GM19035 (cell line): ENCODE results near the gene MED13L.
"Not testable (repeated sequence)": the region's sequence is repeated elsewhere in the genome, so short reads cannot be mapped to it uniquely, and the experiment has no call there.

ENCODE experiments used
- ATAC-seq: cut with Tn5 transposase; IDR thresholded peaks from one replicate; pipeline ENCODE4 v1.9.1; 2021; ENCODE audit not compliant: unreplicated experiment

MED13L gene

DNA sequence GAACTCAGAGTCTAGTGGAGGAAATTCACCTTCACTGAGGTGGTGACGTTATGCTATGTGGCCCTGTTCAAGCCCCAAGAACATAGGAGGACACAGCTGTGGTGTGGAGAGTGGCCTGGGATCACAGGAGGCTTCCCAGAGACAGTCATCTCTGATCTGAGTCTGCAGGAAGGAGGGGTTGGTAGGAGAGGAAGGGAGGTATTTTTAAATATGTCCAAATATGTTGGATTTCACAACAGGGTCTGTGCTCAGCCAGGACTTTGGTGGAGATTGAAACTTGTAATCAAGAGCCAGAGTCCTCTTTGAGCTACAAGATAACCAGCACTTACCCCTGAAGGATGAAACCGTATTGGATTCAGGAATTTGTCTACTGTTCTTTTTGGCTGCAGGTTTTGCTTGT, 26.4 kb upstream of the MED13L start:
- no peak for ATAC-seq

DNA sequence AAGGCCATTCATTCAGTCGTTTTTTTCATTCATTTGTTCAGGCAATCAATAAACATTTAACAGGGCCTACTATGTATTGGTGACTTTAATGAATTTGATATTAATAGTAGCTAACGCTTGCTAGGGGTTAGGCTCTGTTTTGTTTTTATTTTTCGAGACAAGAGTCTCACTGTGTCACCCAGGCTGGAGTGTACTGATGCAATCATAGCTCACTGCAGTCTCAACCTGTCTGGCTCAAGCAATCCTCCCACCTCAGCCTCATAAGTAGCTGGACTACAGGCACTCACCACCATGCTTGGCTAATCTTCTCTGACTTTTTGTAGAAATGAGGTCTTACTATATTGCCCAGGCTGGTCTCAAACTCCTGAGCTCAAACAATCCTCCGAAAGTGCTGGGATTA, 25.6 kb upstream of the MED13L start:
- ATAC-seq, result no peak

DNA sequence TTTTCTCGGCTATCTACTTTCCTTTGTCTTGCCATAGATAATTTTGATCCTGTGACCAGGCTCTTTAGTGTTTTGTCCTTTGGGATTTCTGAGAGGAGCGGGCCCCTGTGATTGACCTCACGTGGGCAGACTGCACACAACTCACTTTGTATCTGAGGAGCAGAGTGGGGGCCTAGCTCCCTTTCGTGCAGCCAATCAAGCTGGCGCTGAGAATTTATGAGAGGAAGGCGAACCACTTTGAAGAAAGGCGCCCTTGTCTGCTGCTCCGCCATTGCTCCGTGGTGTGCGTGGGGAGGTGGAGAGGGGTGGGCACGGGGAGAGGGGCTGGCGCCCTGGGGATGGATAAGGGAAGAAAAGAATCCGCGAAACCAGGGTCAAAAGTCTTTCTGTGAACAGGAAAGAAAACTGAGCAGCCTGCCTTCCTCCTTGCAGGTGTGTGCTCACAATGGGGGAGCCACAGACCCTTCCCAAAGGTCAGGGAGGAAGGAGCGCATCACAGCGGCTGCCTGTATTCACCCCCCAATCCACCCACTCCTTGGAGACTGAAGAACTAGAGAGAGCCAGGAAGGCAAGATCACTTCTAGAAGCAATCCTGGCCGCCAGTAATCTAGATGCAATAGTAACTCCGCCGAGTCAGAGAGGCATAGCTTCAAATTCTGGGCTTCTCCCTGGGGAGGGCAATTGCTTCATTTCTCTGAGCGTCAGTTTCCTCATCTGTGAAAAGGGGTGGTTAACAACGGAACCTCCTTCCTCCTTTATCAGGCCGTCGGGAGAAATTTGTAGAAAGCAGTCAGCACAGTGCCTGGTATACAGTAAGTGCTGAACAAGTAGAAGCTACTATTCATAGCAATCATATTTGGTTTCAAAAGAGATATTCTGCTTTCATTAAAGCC, 24.9 kb upstream of the MED13L start:
- ATAC-seq, result no peak

DNA sequence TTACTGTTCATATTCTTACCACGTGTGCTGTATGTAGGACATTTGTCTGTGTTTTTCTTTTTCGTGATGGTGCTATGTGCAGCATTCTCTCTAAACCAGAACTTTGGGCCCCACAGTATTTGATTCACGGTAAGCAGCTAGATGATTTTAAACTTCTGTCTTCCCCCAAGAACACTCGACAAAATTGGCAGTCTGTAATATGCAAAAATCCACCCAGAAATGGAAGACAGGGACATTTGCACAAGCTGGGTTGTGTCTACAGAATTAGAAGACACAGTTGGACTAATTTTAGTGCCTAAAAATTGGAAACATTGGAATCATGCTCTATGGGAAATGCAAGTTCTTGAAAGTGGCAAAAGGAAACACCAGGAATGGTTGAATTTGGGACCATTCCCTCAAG, 24.1 kb upstream of the MED13L start:
- no peak for ATAC-seq

DNA sequence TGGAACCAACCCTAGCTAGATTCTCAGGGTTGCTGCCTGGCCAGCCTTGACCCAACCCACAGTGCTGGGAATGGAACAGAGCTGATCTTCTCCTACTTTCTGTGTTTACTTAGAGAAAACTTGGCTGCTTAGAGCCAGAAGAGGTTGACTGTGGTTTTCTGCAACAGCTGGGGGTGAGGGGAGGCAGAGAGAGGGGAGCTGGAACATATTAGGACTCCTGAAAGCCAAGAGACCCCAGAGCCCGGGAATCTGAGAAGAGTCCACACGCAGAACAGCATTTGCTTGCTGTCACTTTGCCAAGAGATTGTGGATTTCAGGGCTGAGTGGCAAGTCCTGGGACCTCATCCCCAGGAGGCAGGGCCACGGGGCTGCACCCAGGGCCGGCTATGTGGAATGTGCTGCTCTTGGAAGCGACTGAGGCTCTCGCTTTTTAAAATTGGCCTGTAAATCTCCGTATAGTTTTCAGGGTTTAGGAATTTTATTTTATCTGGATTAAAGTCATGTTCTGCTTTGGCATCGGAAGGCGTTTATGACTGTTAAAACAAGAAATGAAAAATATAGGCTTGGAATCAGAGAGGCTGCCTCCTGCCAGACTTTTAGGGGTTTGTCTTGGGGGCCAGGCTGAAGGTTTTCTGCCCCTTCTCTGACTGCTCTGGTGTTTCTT, 22.3 kb upstream of the MED13L start:
- no peak for ATAC-seq

DNA sequence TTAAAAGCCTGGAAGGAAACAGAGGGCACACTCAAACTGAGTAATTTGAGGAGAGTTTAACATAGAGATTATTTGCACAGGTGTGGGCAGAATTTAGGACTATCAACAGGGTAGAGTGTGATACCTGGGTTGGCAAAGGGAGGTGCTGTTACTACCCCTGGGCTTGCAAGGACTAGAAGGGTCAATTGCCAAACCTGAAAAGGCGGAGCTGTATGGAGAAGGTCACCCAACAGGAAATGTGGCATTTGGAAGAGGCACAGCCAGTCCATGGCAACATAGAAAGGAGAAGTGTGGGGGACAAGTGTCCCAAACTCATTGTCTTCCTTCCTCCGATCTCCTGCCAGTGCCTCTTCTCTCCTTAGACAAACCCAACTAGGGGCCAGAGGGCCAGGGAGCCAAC, 21.6 kb upstream of the MED13L start:
- no peak for ATAC-seq

DNA sequence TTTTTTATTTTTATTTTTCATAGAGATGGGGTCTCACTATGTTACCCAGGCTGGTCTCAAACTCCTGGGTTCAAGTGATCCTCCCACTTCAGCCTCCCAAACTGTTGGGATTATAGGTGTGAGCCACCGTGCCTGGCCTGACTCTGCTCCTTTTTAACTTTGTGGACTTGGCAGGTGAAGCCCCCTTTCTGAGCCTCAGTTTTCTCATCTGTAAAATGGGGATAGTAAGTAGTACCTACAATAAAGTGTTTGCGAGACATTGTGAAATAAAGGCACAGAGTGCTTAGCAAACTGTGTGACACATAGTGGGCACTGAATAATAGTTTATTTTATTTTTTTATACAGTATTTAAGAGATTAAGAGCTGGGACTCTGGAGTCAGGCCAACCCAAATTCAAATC, 21.1 kb upstream of the MED13L start:
- ATAC-seq, result no peak

DNA sequence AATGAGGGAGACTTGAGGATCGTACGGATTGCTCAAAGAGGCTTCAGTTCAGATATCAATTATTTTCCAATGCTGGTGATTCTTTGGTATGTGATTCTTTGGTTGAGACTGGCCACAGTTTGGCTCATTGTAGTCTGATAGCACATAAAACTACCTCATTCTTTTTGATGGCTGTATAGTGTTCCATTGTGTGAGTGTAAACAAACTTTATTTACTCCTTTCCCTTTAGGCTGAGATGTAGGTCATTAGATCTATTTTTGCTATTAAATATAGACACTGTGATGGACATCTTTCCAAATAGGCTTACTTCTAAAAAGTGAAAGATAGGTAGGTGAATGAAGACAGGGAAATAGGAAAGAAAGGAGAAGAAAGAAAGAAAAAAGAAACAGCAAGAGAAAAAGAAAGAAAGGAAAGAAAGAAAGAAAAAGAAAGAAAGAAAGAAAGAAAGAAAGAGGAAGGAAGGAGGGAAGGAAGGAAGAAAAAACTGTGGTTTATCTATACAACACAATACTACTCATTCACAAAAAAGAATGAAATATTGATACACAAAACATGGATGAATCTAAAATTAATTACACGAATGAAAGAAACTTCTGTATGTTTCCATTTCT, 19.8 kb upstream of the MED13L start:
- no peak for ATAC-seq

DNA sequence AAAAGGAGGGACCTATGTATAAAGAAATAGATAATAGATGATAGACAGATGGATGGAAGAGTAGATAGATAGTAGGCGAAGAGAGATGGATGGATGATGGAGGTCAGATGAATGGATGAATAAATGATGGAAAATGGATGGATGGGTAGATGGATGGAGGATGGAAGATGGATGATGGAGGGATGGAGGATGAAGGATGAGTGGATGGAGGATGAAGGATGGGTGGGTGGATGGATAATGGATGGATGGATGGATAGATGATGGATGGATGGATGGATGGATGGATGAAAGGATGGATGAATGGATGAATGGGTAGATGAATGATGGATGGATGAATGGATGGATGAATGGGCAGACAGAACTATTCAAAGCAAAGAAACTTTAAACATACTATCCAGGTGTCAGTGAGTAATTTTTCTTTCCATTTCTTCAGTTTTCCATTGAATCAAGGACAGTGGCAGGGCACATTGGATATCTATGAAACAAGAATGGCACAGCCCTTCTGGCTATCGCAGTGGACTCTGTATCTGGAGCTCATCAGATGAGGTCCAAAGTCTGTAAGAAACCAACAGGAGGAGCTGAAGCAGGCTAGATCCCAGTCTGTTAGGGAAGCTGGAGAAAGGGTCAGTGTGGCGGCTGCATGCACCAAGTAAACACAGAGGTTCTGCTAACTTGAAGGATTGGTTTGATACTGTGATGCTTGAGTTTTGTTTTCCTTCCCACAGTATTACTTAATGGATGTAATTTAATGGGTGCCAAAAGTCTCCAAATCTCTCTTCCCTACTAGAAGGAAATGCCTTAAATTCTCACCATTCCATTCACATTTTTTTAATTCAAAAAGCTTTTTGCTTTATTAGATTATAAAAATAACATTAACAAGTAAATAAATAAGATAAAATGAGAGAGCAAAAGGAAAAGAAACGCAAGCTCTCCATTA, 18.1 kb upstream of the MED13L start:
- no peak for ATAC-seq

DNA sequence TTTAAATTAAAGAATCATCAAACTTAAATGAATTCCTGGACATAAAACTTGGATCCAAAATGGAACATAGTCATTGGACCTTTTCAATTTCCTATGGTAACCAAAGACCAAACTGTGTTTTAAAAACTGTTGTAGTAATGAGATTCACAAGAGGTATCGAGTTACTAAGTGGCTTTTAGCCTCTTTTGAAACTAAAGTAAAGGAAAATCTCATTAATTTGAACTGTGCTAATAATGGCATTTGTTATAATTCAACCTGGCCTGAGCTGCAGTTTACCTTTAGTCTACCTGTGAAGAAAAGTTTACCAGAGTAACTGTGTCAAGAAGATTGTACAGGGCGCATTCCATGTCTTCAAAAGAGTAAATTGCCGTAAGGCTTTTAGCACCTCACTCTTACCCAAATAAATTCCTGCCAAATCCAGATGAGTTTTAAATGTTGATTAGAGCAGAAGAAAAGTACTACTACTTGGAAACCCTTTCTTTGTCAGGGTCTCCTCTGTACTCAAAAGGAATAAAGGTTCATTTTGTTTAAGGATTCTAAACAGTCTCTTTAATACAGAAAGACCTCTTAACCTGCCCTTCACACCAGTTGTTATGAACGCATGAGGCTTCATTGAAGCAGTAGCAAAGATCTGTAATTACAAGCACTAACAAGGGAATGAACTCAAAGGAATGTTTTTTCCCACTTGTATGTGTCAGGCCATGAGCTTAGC, 17.1 kb upstream of the MED13L start:
- ATAC-seq, result no peak

DNA sequence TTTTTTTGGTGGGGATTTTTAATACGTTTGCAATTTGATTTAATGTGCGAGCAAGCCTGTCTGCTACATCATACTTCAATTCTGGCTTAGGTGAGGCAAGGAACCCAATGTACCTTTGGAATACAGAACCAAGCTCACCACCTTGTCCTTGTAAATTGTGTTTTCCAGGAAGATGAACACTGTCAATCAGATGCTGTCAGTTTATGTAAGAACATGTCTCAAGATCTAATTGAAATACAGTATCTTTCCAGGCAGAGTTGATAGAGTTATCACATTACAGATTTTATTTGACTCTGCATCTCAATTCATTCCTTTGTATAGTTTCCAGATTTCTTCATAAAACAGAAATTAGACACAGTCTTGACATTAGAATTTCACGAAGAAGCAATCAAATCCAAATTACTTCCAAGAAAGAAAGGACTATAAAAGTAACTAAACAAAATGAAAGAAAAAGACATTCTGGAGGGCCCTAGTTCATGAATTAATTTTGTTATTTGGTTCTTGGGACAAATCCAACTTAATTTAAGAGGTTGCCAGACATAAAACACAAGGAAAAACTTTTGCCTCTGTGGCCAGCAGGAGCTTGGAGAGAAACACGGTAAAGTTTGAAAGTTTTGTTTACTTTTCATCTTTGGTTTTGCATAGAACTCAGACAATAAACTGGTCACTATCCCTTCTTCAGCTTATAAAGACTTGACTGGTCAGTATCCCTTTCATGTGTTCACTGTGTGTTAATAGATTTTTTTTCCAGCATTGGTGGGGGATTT, 16.4 kb upstream of the MED13L start:
- no peak for ATAC-seq

DNA sequence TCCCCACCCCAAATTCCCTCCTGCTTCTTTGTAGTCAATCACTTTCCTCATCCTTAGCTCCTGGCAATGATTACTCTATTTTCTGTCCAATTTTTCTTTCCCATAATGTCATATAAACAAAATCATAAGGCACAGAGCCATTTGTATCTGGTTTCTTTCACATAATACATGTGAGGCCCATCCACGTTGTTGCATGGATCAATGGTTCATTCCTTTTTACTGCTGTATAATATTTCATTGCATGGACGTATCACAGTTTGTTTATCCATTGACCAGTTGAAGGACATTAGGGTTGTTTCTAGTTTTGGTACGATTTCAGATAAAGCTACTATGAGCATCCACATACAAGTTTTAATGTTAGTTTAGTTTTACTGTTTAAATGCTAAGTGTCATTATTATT, 13.7 kb upstream of the MED13L start:
- ATAC-seq, result no peak

DNA sequence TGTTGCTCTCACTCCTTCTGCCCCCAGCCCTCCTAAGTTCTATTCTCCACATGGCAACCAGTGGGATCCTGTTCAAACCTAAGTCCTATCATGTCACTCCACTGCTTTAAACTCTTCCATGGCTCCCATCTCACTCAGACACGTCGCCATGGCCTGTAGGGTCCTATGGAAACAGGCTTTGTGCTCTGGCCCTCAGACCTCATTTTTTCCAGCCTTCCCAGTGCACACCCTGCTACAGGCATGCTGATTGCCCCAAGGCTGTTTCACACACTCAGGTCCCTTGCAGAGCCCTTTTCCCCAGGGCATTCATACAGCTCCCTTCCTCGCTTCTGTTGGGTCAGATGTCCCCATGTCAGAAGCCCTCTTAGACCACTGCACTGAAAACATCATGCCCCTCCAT, 11.2 kb upstream of the MED13L start:
- ATAC-seq, result no peak

DNA sequence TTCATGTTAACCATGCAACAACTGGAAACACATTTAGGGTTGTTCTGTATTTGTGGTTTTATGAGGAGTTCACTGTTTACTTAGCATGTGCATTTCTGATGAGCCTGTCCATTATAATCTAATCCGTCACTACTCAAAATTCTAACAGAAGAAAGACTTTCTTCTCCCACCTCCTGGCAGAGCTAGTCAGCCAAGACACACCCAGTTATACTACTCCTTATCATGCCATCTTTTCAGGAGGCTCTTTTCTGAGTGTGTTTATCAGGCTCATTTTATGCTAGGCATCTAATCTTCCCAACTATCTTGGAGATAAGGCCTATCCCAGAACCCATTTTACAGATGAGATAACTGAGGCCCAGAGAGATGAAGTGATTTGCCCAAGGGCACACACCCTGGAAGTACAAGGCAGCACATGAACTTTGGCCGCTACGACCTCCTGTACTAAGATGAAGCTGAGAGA, 10.4 kb upstream of the MED13L start:
- no peak for ATAC-seq

DNA sequence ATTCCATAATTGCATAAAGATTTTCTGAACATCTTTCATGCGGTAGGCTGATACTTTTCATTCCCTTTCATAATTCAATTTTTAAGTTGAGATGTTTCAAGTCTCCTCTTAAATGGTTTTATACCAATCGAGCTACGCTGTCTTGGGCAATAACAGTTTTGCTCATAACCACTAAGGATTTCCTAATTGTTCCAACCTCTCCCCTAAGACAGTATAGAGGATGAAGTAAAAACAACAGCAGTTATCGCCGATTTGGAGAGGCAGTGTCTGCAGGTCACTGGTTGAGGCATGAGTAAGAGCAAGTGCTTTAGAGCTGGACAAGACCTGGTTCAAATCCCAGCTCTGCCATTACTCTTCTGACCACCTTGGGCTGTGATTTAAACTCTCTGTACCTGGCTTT, 6.9 kb upstream of the MED13L start:
- no peak for ATAC-seq

DNA sequence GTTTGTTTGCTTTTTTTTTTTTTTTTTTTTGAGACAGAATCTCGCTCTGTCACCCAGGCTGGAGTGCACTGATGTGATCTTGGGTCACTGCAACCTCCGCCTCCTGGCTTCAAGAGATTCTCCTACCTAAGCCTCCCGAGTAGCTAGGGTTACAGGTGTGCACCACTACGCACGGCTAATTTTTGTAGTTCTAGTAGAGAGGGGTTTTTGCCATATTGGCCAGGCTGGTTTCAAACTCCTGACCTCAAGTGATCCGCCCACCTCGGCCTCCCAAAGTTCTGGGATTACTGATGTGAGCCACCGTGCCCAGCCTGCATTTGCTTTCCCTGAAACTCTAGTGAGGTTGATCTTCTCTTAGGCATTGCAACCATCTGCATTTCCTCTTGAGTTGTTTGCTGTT, 6.4 kb upstream of the MED13L start:
- not testable (repeated sequence) for ATAC-seq

DNA sequence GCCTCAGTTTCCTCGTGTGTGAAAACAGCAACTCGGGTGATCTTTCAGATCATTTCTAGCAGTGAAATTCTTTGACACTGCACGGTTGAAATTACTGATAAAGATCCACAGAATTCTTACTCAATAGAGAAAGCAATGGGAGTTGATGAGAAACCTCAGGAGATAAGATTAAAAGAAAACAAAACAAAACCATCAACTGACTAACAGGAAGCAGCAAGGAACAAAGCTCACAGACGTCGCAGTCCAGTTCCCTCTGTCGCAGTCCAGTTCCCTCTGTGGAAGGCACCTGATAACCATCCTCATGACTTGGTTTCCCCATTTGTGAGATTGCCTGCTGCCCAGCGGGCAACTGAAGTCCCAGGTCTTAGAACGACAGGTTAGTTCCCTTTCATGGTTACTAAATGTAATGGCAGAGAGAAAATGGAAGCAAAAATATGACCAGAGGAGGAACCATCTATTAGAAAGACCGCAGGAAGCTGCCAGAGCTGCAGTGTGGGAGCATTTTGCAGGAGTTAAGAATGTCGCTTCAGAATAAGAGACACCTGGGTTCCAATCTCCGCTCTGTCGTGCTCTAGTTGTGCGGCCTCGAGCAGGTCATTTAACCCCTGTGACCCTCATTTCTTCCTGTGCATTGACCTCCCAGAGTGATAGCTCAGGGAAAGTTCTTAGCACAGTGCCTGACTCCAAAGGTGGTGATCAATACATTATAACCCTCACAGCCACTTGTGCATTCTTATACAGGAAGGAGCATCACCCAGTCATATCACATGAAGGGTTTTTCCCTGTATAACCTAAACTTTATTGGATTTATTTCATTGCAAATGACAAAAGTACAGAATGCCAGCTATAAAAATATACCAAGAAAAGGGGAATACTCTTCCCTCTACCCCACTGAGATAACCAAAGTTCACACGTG, 5.1 kb upstream of the MED13L start:
- ATAC-seq, result no peak

DNA sequence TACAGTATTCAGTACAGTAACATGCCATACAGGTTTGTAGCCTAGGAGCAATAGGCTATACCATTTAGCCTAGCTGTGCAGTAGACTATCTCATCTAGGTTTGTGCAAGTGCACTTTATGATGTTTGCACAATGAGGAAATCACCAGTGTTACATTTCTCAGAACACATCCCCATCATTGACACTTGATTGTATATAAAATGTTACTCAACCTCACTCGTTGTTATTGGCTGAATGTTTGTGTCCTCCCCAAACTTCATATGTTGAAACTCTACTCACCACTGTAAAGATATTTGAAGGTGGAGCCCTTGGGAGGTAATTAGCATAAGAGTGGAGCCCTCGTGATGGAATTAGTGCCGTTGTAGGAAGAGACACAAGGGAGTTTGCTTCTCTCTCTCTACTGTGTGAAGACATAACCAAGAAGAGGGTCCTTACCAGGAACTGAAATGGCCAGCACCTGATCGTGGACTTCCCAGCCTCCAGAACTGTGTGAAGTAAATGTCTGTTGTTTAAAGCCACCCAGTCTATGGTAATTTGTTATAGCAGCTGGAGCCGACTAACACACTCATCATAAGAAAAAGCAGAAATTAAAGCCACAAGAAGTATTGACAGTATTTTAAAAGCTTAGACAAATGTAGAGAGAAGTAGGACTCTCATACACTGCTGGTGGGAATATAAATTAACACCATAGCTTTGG, 3.2 kb upstream of the MED13L start:
- no peak for ATAC-seq
